ENCODE results near the gene HBA2. TPM values are rescaled to one million over a fixed set of nuclear protein-coding genes. Genes with fewer than 3 reads are reported as not detected.
"Not testable (repeated sequence)": the region's sequence is repeated elsewhere in the genome, so short reads cannot be mapped to it uniquely, and the experiment has no call there.

The HBA2 gene
- total RNA-seq, 1 experiment from 2014 or later, result not detected

DNA sequence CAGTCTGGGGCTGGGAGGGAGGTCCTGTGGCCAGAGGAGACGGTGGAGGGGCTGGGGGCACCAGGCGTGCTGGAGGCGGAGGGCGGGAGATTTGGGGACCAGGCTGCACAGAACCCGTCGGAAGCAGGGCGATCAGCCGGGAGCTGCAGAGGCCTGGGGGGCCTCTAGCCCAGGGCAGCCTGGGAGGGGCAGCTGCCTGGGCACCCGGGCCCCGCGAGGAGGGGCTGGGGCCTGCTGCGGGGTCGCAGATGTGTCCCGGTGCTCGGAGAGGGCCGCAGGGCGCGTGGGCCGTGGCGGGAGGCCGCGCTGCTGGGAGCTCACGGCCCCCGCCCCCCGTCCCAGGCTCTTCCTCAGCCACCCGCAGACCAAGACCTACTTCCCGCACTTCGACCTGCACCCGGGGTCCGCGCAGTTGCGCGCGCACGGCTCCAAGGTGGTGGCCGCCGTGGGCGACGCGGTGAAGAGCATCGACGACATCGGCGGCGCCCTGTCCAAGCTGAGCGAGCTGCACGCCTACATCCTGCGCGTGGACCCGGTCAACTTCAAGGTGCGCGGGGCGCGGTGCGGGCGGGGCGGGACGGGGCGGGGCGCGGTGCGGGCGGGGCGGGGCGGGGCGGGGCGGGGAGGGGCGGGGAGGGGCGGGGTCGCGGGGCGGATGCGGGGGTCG lies 19.0 kb upstream of the HBA2 start:
- DNase-seq (ENCODE audit: low spot score); in situ Hi-C loops (cut with HindIII; ENCODE audit: low sequenced_read_pairs): not testable (repeated sequence)

DNA sequence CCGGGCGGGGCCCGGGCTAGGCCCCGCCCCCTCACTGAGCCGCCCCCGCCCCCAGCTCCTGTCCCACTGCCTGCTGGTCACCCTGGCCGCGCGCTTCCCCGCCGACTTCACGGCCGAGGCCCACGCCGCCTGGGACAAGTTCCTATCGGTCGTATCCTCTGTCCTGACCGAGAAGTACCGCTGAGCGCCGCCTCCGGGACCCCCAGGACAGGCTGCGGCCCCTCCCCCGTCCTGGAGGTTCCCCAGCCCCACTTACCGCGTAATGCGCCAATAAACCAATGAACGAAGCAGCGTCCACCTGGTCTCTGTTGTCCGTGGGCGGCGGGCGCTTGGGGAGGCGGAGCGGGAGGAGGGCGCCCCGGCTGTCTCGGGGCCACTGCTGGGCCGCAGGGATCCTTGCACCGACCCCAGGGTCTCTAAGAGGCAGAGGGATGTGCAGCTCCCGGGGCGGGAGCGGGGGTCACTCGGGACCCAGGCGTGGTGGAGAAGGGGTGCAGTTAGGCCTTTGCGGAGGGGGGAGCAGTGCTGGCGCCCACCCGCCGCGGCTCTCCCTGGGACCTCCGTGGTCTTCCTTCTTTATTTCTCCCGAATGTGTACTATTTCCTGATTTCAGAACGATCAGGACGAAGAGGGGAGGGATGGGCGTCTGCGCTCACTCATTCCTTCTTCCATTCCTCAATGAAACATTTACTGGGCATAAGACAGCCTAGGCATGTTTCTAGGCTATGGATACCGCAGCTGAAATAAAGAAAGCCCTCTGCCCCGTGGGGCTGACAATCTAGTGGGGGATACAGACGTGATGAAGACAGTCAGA lies 18.3 kb upstream of the HBA2 start:
- in situ Hi-C loops (cut with HindIII; ENCODE audit: low sequenced_read_pairs), result no loop called here
- DNase-seq (ENCODE audit: low spot score), result peak; percentile 27

DNA sequence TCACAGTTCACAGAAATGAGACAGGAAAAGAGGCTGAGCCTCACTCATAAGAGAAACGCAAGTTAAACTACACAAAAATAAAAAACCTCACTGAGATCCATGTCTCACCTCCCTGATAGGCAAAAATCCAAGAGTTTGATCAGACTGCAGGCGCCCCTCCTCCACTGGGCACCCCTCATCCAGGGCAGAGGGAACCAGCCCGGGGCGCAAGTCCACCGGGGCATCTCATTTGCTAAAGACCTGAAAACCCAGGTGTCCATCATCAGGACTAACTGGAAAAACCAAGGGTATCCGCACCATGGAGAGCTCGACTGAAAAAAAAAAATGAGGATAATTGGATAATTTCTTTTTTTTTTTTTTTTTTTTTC lies 17.7 kb upstream of the HBA2 start:
- in situ Hi-C loops (cut with HindIII; ENCODE audit: low sequenced_read_pairs), result no loop called here

DNA sequence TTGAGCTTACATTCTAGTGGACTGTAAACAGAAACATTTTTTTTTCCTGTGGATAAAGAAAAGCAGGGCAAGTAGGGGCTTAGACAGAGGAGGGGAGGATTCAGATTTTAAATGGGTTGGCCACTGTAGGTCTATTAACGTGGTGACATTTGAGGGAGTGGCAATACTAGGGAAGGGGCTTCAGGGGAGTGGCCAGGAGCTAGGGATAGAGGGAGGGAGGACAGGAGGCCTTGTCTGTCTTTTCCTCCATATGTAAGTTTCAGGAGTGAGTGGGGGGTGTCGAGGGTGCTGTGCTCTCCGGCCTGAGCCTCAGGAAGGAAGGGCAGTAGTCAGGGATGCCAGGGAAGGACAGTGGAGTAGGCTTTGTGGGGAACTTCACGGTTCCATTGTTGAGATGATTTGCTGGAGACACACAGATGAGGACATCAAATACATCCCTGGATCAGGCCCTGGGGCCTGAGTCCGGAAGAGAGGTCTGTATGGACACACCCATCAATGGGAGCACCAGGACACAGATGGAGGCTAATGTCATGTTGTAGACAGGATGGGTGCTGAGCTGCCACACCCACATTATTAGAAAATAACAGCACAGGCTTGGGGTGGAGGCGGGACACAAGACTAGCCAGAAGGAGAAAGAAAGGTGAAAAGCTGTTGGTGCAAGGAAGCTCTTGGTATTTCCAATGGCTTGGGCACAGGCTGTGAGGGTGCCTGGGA lies 13.4 kb upstream of the HBA2 start:
- in situ Hi-C loops (cut with HindIII; ENCODE audit: low sequenced_read_pairs), result no loop called here
- DNase-seq (ENCODE audit: low spot score), result no peak

More for the DNA sequence above, 17.7 kb upstream of the HBA2 start:
- no peak for DNase-seq (ENCODE audit: low spot score)

DNA sequence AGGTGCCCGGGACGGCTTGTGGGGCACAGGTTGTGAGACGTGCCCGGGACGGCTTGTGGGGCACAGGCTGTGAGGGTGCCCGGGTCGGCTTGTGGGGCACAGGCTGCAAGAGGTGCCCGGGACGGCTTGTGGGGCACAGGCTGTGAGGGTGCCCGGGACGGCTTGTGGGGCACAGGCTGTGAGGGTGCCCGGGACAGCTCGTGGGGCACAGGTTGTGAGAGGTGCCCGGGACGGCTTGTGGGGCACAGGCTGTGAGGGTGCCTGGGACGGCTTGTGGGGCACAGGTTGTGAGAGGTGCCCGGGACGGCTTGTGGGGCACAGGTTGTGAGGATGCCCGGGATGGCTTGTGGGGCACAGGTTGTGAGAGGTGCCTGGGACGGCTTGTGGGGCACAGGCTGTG lies 12.4 kb upstream of the HBA2 start:
- DNase-seq (ENCODE audit: low spot score); in situ Hi-C loops (cut with HindIII; ENCODE audit: low sequenced_read_pairs): not testable (repeated sequence)

DNA sequence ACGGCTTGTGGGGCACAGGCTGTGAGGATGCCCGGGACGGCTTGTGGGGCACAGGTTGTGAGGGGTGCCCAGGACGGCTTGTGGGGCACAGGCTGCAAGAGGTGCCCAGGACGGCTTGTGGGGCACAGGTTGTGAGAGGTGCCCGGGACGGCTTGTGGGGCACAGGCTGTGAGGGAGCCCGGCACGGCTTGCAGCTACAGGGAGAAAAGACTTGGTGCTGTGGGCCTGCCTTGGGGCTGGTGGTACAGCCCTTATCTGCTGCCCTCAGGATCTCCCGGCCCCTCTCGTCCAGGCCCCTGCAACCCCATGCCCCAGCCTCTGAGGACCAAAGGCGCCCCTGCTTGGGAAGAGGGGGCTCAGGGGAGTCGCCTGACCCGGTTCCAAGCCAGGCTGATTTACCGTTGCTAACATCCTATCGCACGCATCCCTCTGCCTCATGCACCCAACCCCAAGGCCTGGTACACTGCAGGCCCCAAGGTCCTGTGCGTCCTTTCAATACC lies 11.9 kb upstream of the HBA2 start:
- in situ Hi-C loops (cut with HindIII; ENCODE audit: low sequenced_read_pairs), result no loop called here

DNA sequence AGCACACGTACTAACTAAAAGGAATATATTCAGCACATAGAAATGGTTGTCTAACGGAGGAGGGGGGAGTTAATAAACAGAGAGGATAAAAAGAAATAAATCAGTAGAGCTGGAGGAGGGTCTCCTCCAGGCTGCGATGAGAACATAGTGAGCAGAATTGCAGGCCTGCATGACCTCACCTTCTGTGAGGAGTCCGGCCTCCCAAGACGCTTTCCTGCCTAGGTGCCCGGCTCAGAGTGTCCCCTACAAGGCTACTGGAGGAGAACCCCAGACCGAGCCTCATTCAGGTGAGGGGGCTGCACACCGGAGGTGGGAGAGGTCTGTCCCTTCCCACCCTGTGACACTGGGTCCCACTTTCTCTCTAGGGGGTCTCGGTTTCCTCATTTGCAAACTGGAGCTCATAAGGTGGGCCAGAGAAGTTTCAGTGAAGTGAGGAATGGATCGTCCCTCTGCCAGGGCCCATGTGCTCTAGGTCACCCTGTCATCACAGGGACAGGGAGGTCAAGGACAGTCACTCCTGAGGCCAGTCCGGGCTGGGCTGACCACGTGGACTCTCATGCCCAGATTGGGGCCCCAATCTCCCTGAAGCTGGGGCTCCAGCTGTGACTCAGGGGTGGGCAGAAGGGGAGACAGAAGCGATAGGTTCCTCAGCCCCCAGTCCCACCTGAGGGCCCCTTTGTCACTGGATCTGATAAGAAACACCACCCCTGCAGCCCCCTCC lies 10.2 kb upstream of the HBA2 start:
- in situ Hi-C loops (cut with HindIII; ENCODE audit: low sequenced_read_pairs), result no loop called here
- no peak for DNase-seq (ENCODE audit: low spot score)

More for the DNA sequence above, 11.9 kb upstream of the HBA2 start:
- no peak for DNase-seq (ENCODE audit: low spot score)

DNA sequence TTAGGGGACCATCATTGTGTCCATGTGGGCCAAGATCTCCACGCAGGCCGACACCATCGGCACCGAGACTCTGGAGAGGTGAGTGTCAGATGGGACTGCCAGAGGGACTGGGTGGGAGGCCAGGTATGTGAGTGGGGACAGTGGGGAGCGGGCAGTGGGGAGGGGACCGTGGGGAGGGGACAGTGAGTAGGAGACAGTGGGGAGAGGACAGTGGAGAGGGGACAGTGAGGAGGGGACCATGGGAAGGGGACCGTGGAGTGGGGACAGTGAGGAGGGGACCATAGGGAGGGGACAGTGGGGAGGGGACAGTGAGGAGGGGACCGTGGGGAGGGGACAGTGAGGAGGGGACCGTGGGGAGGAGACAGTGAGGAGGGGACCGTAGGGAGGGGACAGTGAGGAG lies 9.5 kb upstream of the HBA2 start:
- DNase-seq (ENCODE audit: low spot score); in situ Hi-C loops (cut with HindIII; ENCODE audit: low sequenced_read_pairs): not testable (repeated sequence)

DNA sequence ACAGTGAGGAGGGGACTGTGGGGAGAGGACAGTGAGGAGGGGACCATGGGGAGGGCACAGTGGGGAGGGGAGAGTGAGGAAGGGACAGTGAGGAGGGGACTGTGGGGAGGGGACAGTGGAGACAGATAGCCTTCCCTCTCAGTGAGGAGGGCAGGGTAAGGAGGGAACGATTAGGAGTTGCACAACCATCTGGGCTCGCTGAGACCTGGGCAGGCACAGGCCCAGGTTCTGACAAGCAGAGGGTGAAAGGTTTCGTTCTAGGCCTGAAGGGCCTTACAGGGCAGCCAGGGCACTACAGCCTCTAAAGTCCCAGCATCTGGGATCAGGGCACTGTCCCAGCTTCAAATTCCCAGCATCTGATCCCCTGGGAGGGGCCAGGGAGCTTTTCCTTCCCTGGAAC lies 9.0 kb upstream of the HBA2 start:
- DNase-seq (ENCODE audit: low spot score); in situ Hi-C loops (cut with HindIII; ENCODE audit: low sequenced_read_pairs): not testable (repeated sequence)

DNA sequence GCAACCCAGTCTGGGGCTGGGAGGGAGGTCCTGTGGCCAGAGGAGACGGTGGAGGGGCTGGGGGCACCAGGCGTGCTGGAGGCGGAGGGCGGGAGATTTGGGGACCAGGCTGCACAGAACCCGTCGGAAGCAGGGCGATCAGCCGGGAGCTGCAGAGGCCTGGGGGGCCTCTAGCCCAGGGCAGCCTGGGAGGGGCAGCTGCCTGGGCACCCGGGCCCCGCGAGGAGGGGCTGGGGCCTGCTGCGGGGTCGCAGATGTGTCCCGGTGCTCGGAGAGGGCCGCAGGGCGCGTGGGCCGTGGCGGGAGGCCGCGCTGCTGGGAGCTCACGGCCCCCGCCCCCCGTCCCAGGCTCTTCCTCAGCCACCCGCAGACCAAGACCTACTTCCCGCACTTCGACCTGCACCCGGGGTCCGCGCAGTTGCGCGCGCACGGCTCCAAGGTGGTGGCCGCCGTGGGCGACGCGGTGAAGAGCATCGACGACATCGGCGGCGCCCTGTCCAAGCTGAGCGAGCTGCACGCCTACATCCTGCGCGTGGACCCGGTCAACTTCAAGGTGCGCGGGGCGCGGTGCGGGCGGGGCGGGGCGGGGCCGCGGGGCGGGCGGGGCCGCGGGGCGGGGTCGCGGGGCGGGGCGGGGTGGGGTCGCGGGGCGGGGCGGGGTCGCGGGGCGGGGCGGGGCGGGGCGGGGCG lies 8.4 kb upstream of the HBA2 start:
- DNase-seq (ENCODE audit: low spot score); in situ Hi-C loops (cut with HindIII; ENCODE audit: low sequenced_read_pairs): not testable (repeated sequence)

DNA sequence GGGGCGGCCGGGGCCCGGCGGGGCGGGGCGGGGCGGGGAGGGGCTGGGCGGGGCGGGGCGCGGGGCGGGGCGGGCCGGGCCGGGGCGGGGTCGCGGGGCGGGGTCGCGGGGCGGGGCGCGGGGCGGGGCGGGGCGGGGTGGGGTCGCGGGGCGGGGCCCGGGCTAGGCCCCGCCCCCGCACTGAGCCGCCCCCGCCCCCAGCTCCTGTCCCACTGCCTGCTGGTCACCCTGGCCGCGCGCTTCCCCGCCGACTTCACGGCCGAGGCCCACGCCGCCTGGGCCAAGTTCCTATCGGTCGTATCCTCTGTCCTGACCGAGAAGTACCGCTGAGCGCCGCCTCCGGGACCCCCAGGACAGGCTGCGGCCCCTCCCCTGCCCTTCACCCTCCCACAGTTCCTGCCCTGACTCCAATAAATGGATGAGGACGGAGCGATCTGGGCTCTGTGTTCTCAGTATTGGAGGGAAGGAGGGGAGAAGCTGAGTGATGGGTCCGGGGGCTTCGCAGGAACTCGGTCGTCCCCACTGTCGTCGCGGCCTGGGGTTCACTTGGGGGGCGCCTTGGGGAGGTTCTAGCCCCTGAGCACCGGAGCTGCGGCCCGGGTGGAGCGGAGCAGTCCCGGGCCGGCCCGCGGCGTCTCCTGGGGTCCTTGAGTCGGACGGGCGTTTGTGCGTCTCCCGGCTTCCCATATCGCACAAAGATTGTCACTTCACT lies 7.7 kb upstream of the HBA2 start:
- DNase-seq (ENCODE audit: low spot score), result no peak
- in situ Hi-C loops (cut with HindIII; ENCODE audit: low sequenced_read_pairs), result no loop called here

DNA sequence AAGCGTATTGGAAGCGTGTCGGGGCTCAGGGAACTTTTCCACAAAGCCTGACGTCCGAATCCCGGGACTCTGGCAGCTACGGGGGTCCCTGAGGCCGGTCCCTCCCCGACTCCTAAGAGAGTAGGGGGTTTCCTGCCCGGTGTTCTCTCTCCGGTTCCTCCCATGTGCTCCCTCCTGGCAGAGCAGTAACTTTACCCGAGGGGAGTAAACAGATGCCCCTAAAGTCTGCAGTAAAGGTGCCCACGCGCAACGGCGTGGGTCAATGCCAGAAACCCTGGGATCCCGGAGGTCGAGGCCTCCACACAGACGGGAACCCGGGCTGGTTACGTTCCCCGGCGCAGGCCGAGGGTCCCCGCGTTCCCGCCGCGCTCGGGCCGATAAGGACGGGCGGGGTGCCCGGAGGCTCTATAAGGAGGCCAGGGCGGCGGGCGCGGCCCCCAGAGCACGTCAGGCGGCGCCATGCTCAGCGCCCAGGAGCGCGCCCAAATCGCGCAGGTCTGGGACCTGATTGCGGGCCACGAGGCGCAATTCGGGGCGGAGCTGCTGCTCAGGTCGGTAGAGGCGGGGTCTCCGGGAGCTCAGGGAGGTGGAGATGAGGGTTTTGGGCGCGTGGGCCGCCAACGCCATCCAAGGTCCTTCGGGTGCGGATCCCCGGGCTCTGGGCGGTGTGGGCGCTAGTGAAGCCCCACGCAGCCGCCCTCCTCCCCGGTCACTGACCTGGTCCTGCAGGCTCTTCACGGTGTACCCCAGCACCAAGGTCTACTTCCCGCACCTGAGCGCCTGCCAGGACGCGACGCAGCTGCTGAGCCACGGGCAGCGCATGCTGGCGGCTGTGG lies 6.9 kb upstream of the HBA2 start, which contains the start of gene HBM:
TSS of gene HBM (plus strand) at position 440 of the 836 bp plus-strand sequence. CDS start at position 460, 20 bp downstream.
- in situ Hi-C loops (cut with HindIII; ENCODE audit: low sequenced_read_pairs), result no loop called here
- no peak for DNase-seq (ENCODE audit: low spot score)

DNA sequence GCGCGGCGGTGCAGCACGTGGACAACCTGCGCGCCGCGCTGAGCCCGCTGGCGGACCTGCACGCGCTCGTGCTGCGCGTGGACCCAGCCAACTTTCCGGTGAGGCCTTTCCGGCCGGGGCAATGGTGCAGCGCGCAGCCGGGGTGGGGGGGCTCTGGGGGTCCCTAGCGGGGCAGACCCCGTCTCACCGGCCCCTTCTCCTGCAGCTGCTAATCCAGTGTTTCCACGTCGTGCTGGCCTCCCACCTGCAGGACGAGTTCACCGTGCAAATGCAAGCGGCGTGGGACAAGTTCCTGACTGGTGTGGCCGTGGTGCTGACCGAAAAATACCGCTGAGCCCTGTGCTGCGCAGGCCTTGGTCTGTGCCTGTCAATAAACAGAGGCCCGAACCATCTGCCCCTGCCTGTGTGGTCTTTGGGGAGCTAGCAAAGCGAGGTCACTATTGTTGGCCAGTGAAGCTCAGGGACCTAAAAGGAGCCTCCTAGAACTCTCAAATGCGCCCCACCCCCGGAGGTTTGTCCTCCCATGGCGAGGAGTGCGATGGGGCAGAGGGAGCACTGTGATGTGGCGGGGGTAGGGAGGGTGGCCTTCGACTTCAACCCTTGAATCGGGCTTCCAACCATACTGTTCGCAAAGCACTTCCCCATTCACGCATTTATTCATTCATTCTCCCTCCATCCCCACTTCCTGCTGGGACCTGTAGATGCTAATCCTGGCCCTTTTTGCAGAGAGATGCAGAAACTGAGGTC lies 6.1 kb upstream of the HBA2 start:
- DNase-seq (ENCODE audit: low spot score), result no peak
- in situ Hi-C loops (cut with HindIII; ENCODE audit: low sequenced_read_pairs), result no loop called here

DNA sequence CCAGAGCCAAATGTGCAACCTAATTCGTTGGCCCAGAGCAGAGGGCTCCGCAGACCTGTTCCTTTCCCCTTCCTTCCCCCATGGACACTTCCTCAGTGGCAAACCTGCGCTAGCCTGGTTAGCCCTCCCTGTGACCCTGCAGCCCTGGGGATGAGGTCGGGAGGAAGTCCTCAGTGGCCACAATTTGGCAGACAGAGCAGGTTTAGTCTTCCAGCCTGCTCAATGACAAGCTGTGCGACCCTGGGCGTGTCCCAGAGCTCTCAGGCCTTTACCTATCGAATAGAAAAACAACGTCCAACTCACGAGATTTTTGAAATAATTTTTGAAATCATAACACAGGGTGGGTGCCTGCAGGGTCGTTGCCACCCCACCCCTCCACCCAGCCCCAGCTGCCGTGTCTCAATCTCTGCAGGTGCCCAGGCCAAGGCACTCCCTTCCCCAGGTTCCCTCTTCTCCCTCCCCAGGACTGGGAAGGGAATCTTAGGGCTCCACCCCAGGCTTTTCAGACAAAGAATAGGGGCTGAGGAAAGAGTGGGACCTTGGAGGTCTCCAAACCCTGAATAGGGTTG lies 5.5 kb upstream of the HBA2 start:
- no peak for DNase-seq (ENCODE audit: low spot score)
- in situ Hi-C loops (cut with HindIII; ENCODE audit: low sequenced_read_pairs), result no loop called here

DNA sequence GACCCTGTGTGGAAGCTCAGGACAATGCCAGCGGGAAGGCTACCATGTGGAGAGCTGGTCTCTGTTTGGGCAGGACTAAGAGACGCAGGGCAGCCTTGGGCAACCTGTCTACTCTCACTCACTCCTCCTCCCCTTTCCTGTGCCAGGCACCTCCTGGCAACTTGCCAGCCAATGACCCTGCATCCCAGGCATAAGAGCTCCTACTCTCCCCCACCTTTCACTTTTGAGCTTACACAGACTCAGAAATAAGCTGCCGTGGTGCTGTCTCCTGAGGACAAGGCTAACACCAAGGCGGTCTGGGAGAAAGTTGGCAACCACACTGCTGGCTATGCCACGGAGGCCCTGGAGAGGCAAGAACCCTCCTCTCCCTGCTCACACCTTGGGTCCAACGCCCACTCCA lies 4.3 kb upstream of the HBA2 start:
- in situ Hi-C loops (cut with HindIII; ENCODE audit: low sequenced_read_pairs), result no loop called here

DNA sequence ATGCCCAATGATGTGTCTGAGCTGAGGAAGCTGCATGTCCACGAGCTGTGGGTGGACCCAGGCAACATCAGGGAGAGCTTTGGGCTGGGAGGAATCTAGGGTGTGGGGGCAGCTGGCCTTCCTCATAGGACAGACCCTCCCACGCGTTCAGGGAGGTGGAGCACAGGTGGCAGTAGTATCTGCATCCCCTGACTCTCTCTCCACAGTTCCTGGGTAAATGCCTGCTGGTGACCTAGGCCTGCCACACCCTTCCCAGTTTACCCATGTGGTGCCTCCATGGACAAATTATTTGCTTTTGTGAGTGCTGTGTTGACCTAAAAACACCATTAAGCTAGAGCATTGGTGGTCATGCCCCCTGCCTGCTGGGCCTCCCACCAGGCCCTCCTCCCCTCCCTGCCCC lies 3.7 kb upstream of the HBA2 start:
- DNase-seq (ENCODE audit: low spot score), result no peak
- in situ Hi-C loops (cut with HindIII; ENCODE audit: low sequenced_read_pairs), result no loop called here

More for the DNA sequence above, 4.3 kb upstream of the HBA2 start:
- DNase-seq (ENCODE audit: low spot score), result no peak

All from G401 (cell line).